ENCODE data around the gene MST1R.

MST1R gene

GRCh38 chr3:49877716-49878115 is 26.0 kb downstream of the MST1R start:
- DNase-seq (ENCODE audit: low spot score) = no peak

- no peak for DNase-seq (ENCODE audit: low spot score)
These were observed 27.1 kb downstream of the MST1R start for GRCh38 chr3:49876567-49876966.

GRCh38 chr3:49873623-49874022 is 30.1 kb downstream of the MST1R start:
- DNase-seq (ENCODE audit: low spot score) = no peak

GRCh38 chr3:49872801-49873281 is 30.8 kb downstream of the MST1R start:
- DNase-seq (ENCODE audit: low spot score) = peak; percentile 33

- peak; percentile 27 for DNase-seq (ENCODE audit: low spot score)
These were observed 32.0 kb downstream of the MST1R start for GRCh38 chr3:49871531-49872153.

- no peak for DNase-seq (ENCODE audit: low spot score)
These were observed 34.0 kb downstream of the MST1R start, which contains the start of gene CAMKV for GRCh38 chr3:49869525-49870126. Gene CAMKV (minus strand): TSS chr3:49869906. CDS start chr3:49862388, 7,518 bp downstream.

- no peak for DNase-seq (ENCODE audit: low spot score)
These were observed 34.7 kb downstream of the MST1R start for GRCh38 chr3:49868862-49869466.

GRCh38 chr3:49867871-49868321 is 35.8 kb downstream of the MST1R start:
- DNase-seq (ENCODE audit: low spot score) = peak; percentile 19

- DNase-seq (ENCODE audit: low spot score) = no peak
These were observed 36.3 kb downstream of the MST1R start for GRCh38 chr3:49867400-49867799.

GRCh38 chr3:49865198-49865784 is 38.4 kb downstream of the MST1R start:
- no peak for DNase-seq (ENCODE audit: low spot score)

- DNase-seq (ENCODE audit: low spot score) = no peak
These were observed 39.2 kb downstream of the MST1R start for GRCh38 chr3:49864505-49864904.

- DNase-seq (ENCODE audit: low spot score) = no peak
These were observed 43.9 kb downstream of the MST1R start for GRCh38 chr3:49859576-49860305.

- peak; percentile 92 for DNase-seq (ENCODE audit: low spot score)
These were observed 47.3 kb downstream of the MST1R start, which contains the start of gene TRAIP for GRCh38 chr3:49856181-49857005. Gene TRAIP (minus strand): TSS chr3:49856564. CDS start chr3:49856453, 111 bp downstream.

- DNase-seq (ENCODE audit: low spot score) = no peak
These were observed 48.0 kb downstream of the MST1R start for GRCh38 chr3:49855662-49856061.

- DNase-seq (ENCODE audit: low spot score) = no peak
These were observed 58.0 kb downstream of the MST1R start for GRCh38 chr3:49845694-49846093.

GRCh38 chr3:49844464-49845183 is 59.0 kb downstream of the MST1R start:
- DNase-seq (ENCODE audit: low spot score) = peak; percentile 13

GRCh38 chr3:49842843-49843517 is 60.7 kb downstream of the MST1R start:
- DNase-seq (ENCODE audit: low spot score) = no peak

GRCh38 chr3:49841806-49842205 is 61.9 kb downstream of the MST1R start:
- DNase-seq (ENCODE audit: low spot score) = no peak

- DNase-seq (ENCODE audit: low spot score) = peak; percentile 10
These were observed 62.5 kb downstream of the MST1R start for GRCh38 chr3:49841126-49841696.

All from kidney tubule cell (primary cell).